Heart left ventricle (tissue), 16 donors: ENCODE data around the gene KMT2A. TPM values are rescaled to one million over a fixed set of nuclear protein-coding genes. Genes with fewer than 3 reads are reported as not detected.

Source experiments
- ATAC-seq, 4 donors: fragments of 200-7000 bp; cut with Tn5 transposase; one replicate each; pipeline ENCODE4 v1.9.1; 2020 to 2022; ENCODE audit warnings: moderate library complexity in 4 of 4, mild to moderate bottlenecking in 3 of 4, moderate number of reproducible peaks in 1 of 4
- DNase-seq, 5 donors: peaks; one replicate each; pipeline ENCODE4 v3.0.0-alpha.2; 2020
- H3K27ac ChIP-seq, 12 donors: fragments of 200-600 bp; sonication (generic) in 4 of 12; one replicate each; pipeline versions ENCODE4 v1.5.0 to v1.8.0; 2016 to 2022; ENCODE audit warnings: mild to moderate bottlenecking in 2 of 12
- H3K27me3 ChIP-seq, 9 donors: fragments of 200-600 bp; sonication (generic) in 2 of 9; one replicate each; pipeline versions ENCODE4 v1.5.1 to v1.8.0; 2016 to 2022; ENCODE audit warnings: mild to moderate bottlenecking in 3 of 9
- H3K36me3 ChIP-seq, 9 donors: fragments of 200-600 bp; sonication (generic) in 2 of 9; one replicate each; pipeline versions ENCODE4 v1.5.0 to v1.8.0; 2018 to 2022; ENCODE audit warnings: mild to moderate bottlenecking in 2 of 9
- H3K4me1 ChIP-seq, 12 donors: fragments of 200-600 bp; sonication (generic) in 4 of 12; one replicate each; pipeline versions ENCODE4 v1.5.0 to v1.8.0; 2016 to 2022; ENCODE audit warnings: mild to moderate bottlenecking in 3 of 12
- H3K4me3 ChIP-seq, 12 donors: fragments of 200-600 bp; sonication (generic) in 4 of 12; one replicate each; pipeline versions ENCODE4 v1.5.0 to v1.8.0; 2017 to 2022; ENCODE audit warnings: mild to moderate bottlenecking in 9 of 12, moderate library complexity in 4 of 12
- H3K9me3 ChIP-seq, 12 donors: fragments of 200-600 bp; sonication (generic) in 4 of 12; one replicate each; pipeline versions ENCODE4 v1.5.0 to v1.8.0; 2016 to 2022; ENCODE audit warnings: mild to moderate bottlenecking in 1 of 12
- CTCF ChIP-seq, 12 donors: fragments of 200-600 bp; sonication (generic) in 4 of 12; IDR thresholded peaks; one replicate each; pipeline versions ENCODE4 v1.5.0 to v1.8.0; 2018 to 2022; ENCODE audit warnings: antibody characterized with exemption in 12 of 12, mild to moderate bottlenecking in 5 of 12
- POLR2A ChIP-seq, 2 donors: fragments of 450-650 bp; IDR thresholded peaks; one replicate each; pipeline ENCODE4 v1.6.1; 2017; ENCODE audit warnings: antibody characterized with exemption in 2 of 2, mild to moderate bottlenecking in 2 of 2, moderate library complexity in 2 of 2
- WGBS, 4 donors: extraction: QIAGEN DNeasy Blood & Tissue Kit in 2 of 4; methylation state at CpG; one replicate each; pipeline versions ENCODE4 v1.1.5 to v1.1.7; 2013 to 2018; 5-methylcytosine and 5-hydroxymethylcytosine counted together
- intact Hi-C, 10 donors: fragments of 100-400 bp; cut with DNase I; formaldehyde crosslinking; loops; one replicate each; pipeline versions ENCODE4 v1.11.1 to v1.14.2; 2022
- polyA plus RNA-seq, 2 donors: library from polyadenylated mRNA; stranded (reverse); fragments of 200-250 nt; gene quantifications; one replicate each; pipeline ENCODE4 v1.2.3, GENCODE V29; 2013
- total RNA-seq, 9 donors: library from RNA; depleted of rRNA in 2 of 9; stranded (reverse); fragments of >200 nt in 2 of 9; fragmentation: NEBNext Ultra II Directional in 3 of 9; extraction: Animal tissue kit (Norgen Biotek cat#: 25700) in 3 of 9; gene quantifications; one replicate each; pipeline versions ENCODE4 v1.1.0 to v1.2.4, GENCODE V29; 2016 to 2023
- donor health status: ischemic (EF 13 %, LVEDD 7.1; RV severe dilation, severe dysfunction).
- donor health status: healthy with polysubstance abuse.
- donor health status: DM: no; HTN: yes; CAD: no.
- donor health status: DM: no; HTN: no; CAD: no.
- donor health status: ischemic (EF 25% LVEDD 6.9; RV normal size, moderate dysfunction).
- donor health status: ischemic (EF 25% LVEDD 5.7; RV mildly dilated, moderate dysfunction).
- donor health status: healthy.
- donor health status: DM: yes; HTN: yes; CAD: no.
- donor health status: ischemic (EF 35%, LVEDD 5.7; RV mildly dilated, moderate dysfunction).
- donor health status: nonischemic (EF 11% LVEDD 7.7; RV severe dilation, severe dysfunction).
- donor health status: DM: yes; HTN: yes; CAD: no.
- donor health status: PGD.
- donor health status: ischemic (EF 29% LVEDD 5.4; RV normal size, mild dysfunction).
- donor health status: nonischemic (EF 23%, LVEDD 6.1; RV moderate dilation, normal function).

Gene KMT2A
- total and polyA plus RNA-seq, 11 donors: 9.9 to 117 (median 27.7) TPM

DNA sequence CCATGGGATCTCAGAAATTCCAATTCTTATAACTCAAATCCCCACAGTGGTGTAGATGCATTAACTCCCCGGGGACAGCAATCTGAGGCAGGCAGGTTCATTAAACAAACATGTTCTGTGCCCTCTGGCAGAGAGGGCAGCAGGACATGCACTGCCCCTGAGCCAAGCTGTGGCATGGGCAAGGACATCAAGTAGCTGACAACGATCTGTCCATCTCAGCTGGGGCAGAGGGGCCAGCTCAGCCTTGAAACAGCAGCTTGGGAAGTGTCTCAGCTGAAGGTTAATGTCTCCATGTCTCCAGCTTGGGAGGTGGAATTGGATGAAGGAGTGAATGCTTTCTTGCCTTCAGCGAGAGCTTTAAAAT is 108.3 kb downstream of the KMT2A start:
- TF ChIP-seq CTCF (IDR thresholded peaks at IDR 0.05): no peak
- no peak for TF ChIP-seq POLR2A (IDR thresholded peaks at IDR 0.05)

GRCh38 chr11:118545533-118545932 is 109.2 kb downstream of the KMT2A start:
- no peak overlapping the region for H3K4me3 ChIP-seq
- DNase-seq: no peak
- TF ChIP-seq CTCF (IDR thresholded peaks at IDR 0.05) (no peak), POLR2A (IDR thresholded peaks at IDR 0.05) (no peak)
- H3K9me3 ChIP-seq: no peaks in the 10 kb centered on the region
- no peak overlapping the region for H3K27ac ChIP-seq
- H3K4me1 ChIP-seq: no peaks in the 10 kb centered on the region
- ATAC-seq: no peak
- peaks cover 0 to 79% (median 32%) of the 10 kb centered on the region in 9 donors for H3K36me3 ChIP-seq
- intact Hi-C loops: no loop called here
- no peaks in the 10 kb centered on the region for H3K27me3 ChIP-seq
- 73 to 93% (median 81%) methylated on average over 5 of the region's 5 CpGs for WGBS, 4 donors

More for the DNA sequence above, 108.3 kb downstream of the KMT2A start:
- ATAC-seq (no peak), DNase-seq (no peak)
- no peak overlapping the region for H3K27ac ChIP-seq
- H3K27me3 ChIP-seq: no peaks in the 10 kb centered on the region
- no peaks in the 10 kb centered on the region for H3K9me3 ChIP-seq
- no peaks in the 10 kb centered on the region for H3K4me1 ChIP-seq
- 87 to 90% (median 88%) methylated on average over 3 of the region's 3 CpGs for WGBS, 4 donors
- peaks cover 0 to 70% (median 29%) of the 10 kb centered on the region in 9 donors for H3K36me3 ChIP-seq
- intact Hi-C loops: no loop called here
- H3K4me3 ChIP-seq: no peak overlapping the region

DNA sequence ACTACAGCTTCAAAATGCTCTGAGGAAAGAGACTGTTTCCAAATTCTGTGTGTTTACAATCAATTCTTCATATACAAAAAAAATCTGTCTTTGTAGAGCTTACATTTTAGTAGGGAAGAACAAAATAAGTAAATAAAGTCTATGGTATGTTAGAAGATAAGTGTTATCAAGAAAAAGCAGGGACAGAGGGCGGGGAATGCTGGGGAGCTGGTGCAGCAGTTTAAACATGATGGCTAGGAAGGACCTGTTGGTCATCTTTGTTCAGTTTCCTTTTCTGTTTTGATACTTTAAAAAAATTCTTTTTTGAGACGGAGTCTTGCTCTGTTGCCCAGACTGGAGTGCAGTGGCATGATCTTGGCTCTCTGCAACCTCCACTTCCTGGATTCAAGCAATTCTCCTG is 110.8 kb downstream of the KMT2A start:
- Histone ChIP-seq H3K27ac (no peak overlapping the region), H3K36me3 (peaks cover 0 to 89% (median 46%) of the 10 kb centered on the region in 9 donors), H3K4me1 (no peaks in the 10 kb centered on the region), H3K9me3 (no peaks in the 10 kb centered on the region), H3K27me3 (no peaks in the 10 kb centered on the region), H3K4me3 (no peak overlapping the region)
- DNase-seq: no peak
- 91 to 97% (median 94%) methylated on average over 2 of the region's 2 CpGs for WGBS, 4 donors
- no peak for ATAC-seq
- TF ChIP-seq POLR2A (IDR thresholded peaks at IDR 0.05) (no peak), CTCF (IDR thresholded peaks at IDR 0.05) (no peak)
- intact Hi-C loops: no loop called here

- 49 to 68% (median 60%) methylated on average over 4 of the region's 4 CpGs for WGBS, 4 donors
- DNase-seq: no peak
- Histone ChIP-seq H3K9me3 (no peaks in the 10 kb centered on the region), H3K4me1 (no peaks in the 10 kb centered on the region), H3K36me3 (peaks cover 0 to 93% (median 62%) of the 10 kb centered on the region in 9 donors), H3K27me3 (no peaks in the 10 kb centered on the region), H3K27ac (no peak overlapping the region), H3K4me3 (no peak overlapping the region)
- TF ChIP-seq POLR2A (IDR thresholded peaks at IDR 0.05) (no peak), CTCF (IDR thresholded peaks at IDR 0.05) (no peak)
- ATAC-seq: no peak
- intact Hi-C loops: no loop called here
Observed at GRCh38 chr11:118552341-118552740, 116.0 kb downstream of the KMT2A start.
